Measurements from ENCODE around the gene OVOL2.

The OVOL2 gene

GRCh38 chr20:18011951-18012645 is 45.6 kb downstream of the OVOL2 start:
- no peak for DNase-seq

DNA sequence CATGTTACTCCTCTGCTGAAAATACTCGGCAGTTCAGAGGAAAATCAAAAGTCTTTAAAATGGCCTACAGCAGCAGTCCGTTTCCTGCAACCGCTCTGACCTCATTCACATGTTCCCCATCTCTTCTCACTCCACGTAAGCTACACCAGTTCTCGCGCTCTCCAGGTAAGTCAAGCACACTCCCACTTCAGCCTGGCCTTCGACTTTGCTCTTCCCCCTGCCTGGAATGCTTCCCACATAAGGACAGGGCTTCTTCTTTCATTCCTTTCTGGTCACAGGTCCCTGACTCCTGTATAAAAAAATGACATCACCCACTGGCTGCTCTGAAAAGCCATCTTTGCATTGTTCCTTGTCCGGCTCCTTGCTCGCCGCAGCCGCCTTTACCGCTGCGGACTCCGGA is 46.2 kb downstream of the OVOL2 start:
- DNase-seq = no peak

- DNase-seq = no peak
Observed at GRCh38 chr20:18009116-18009515, 48.6 kb downstream of the OVOL2 start.

DNA sequence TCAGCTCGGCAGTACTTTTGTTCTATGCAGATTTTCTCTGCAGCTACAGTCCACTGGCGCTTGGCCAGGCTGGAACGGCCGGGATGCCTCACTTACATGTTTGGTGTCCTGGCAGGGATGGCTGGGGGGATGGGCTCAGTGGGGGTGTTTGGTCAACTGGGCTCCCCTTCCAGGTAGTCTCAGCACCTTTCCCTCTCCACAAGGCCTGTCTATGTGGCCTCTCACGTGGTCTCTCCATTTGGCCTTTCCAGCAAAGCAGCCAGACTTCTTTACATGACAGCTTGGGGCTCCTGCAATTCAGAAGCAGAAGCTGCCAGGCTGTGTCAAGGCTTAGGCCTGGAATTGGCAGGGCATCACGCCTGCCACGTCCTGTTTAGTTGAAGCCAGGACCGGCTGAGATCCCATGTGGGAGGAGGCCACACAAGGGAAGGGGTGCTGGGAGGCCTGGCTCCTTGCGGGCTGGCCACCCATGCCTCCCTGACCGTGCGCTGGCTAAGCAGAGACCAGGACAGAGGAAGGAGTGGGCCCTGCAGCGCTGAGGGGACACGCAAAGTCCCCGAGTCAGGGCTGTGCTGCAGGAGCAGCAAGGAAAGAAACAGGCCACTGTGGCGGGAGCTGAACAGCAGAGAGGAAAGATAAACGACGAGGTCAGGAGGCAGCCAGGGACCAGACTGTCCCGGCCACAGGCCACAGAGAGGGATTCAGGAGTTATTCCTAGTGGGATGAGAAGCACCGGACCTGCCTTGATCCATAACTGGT is 50.0 kb downstream of the OVOL2 start:
- DNase-seq = no peak

GRCh38 chr20:18006684-18007083 is 51.0 kb downstream of the OVOL2 start:
- DNase-seq = no peak

GRCh38 chr20:18005990-18006364 is 51.7 kb downstream of the OVOL2 start:
- no peak for DNase-seq

DNA sequence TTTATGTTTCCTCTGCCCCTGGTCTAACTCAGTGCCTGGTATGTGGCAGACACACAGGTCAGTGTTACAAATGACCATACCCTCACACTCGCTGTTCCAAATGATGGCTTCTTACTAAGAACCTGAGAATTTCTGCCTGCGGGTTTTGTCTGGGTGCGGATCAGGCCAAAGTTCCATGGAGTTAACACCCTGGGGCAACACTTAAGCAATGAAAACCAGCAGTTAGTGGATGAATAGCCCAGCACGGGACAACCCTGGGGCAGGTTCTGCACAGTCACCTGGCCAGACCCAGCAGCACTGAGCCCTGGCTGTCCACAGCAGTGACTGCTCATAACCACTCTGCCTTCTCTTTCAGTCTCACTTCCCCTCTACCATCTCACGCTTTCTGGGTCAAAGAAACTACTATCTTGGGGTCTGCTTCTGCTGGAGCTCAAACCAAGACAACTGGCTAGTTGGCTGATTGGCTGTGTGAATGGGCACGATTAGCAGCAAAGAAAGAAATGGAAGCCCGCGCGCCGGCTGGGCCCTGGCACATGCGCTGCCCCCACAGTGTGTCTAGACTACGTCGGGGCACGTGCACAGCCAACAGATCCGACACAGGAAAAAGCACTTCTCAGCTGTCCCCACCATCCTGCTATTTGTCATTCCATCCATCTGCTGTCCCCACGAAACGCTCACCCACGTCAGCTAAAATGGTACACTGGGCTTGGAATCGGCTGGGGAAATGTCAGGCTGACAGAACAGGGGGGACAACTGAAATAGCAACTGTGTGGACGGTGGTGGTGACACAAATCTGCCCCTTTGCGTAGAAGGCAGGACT is 52.3 kb downstream of the OVOL2 start:
- peak in 1 of 4 experiments; percentile 17 for DNase-seq

- no peak for DNase-seq
Observed at GRCh38 chr20:18004384-18005031, 53.2 kb downstream of the OVOL2 start.

GRCh38 chr20:18003897-18004296 is 53.8 kb downstream of the OVOL2 start:
- DNase-seq = no peak

DNA sequence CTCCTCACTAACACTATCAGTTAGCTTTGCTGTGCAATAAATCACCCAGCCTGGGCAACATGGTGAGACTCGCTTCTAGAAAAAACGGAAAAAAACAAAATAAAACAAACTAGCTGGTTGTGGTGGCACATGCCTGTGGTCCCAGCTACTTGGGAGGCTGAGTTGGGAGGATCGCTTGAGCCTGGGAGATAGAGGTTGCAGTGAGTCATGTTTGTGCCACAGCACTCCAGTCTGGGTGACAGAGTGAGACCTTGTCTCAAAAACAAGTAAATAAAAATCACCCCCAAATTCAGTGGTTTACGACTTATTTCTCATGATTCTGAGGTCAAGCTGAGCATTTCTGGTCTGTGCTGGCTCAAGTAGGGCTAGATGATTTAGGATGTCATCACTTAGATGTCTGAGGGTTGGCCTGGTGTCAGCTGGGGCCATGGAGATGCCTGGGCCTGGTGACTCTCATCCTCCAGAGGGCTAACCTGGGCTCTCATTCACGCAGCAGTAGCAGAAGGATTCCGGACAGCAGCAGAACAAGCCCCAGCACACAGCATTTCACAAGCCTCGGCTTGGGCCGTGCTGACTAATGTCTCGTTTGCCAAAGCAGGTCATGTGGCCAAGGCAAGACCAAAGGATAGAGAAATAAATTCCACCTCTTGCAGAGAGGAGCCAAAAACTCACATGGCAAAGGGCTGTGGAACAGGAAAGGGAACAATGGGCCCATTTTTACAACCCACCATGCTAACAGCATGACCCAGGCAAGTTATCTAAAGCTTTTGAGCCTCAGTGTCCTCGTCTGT is 56.4 kb downstream of the OVOL2 start:
- DNase-seq = peak; percentile 43 to 75 (median 60)

GRCh38 chr20:17999566-17999965 is 58.1 kb downstream of the OVOL2 start:
- DNase-seq = no peak

- no peak for DNase-seq
Observed at GRCh38 chr20:17998446-17998845, 59.3 kb downstream of the OVOL2 start.

GRCh38 chr20:17995967-17996819 is 61.5 kb downstream of the OVOL2 start:
- DNase-seq = peak; percentile 63 to 79 (median 70)

DNA sequence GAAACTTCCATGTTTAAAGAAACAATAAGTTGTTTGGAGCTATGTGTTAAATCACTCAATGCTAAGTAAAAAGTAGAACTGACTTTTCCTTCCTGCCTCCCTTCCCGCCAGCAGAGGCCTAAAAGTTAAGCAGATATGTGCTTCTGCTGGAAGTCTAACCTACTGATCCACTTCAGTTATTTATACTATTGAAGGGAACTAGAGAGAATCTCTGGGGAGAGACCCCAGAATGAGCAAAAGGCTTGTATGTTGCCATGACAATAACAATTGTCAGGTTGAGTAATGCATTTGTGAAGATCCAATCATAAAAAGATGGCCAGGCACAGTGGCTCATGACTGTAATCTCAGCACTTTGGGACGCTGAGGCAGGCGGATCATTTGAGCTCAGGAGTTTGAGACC is 64.2 kb downstream of the OVOL2 start:
- no peak for DNase-seq

GRCh38 chr20:17992847-17993513 is 64.7 kb downstream of the OVOL2 start:
- DNase-seq = peak in 1 of 4 experiments; percentile 8

GRCh38 chr20:17992224-17992637 is 65.5 kb downstream of the OVOL2 start:
- no peak for DNase-seq

- no peak for DNase-seq
Observed at GRCh38 chr20:17990278-17990972, 67.3 kb downstream of the OVOL2 start.

DNA sequence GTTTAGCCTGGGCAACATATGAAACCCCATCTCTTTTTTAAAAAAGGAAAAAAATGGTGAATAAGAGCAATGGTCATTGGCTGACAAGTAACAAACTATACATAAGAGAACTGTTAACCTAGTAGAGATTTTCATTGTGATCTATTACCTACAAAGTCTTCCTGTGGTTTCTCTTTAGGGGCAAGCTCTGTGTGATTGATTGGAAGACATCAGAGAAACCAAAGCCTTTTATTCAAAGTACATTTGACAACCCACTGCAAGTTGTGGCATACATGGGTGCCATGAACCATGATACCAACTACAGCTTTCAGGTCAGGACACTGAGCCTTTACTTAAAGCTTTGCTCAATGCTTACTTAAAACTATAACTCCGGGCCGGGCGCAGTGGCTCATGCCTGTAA is 69.7 kb downstream of the OVOL2 start:
- no peak for DNase-seq

DNA sequence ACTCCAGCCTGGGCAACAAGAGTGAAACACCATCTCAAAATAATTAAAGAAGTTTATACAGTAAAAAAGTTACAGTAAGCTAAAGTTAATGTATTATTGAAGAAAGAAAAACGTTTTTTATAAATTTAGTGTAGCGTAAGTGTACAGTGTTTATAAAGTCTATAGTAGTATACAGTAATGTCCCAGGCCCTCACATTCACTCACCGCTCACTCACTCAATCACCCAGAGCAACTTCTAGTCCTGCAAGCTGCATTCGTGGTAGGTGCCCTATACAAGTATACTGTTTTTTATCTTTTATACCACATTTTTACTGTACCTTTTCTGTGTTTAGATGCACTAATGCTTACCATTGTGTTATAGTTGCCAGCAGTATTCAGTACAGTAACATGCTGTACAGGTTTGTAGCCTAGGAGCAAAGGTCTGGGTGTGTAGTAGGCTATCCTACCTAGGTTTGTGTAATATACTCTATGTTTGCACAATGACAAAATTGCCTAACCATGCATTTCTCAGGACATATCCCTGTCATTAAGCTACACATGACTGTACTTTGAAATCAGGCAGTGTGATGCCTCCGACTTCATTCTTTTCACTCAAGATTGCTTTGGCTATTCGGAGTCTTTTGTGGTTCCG is 72.2 kb downstream of the OVOL2 start:
- DNase-seq = peak in 1 of 4 experiments; percentile 28

All from suppressor macrophage (primary cell).